Measurements from ENCODE around the gene BTBD2. TPM values are rescaled to one million over a fixed set of nuclear protein-coding genes. Genes with fewer than 3 reads are reported as not detected.

Gene BTBD2
- total RNA-seq, 1 experiment from 2014 or later, result 110 TPM

DNA sequence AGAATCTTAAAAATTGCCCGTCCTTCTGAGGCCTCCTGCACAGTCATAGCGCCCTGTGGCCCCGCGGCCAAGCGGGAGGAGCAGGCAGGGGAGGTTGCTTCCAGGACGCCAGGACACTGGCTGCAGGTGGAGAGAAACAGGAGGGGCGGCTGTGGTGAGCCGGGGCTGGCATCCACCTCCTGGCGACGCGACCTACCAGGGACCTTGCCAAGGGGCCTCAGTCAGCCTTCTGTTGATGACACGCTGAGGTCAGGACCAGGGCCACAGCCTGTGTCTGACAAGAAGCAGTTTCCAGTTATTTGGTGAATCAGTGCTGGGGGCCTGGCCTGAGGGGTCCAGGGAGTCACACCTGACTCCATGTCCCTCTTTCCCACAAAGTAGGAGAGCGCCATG lies 48.9 kb upstream of the BTBD2 start:
- Histone ChIP-seq H2BK5ac (ENCODE audit: insufficient read length, low read length) (no peak overlapping the region), H3K18ac (ENCODE audit: insufficient read length, low read depth, low read length) (no peak overlapping the region), H3K4me2 (ENCODE audit: insufficient read depth, insufficient read length, low read length) (no peak overlapping the region), H3K4me1 (ENCODE audit: insufficient read depth, low read length) (no peaks in the 10 kb centered on the region), H3K23ac (ENCODE audit: insufficient read length, low read depth, low read length) (no peak overlapping the region), H3K79me1 (ENCODE audit: insufficient read depth, low read depth, low read length, poor library complexity, severe bottlenecking) (no peaks in the 10 kb centered on the region), H3K23me2 (ENCODE audit: insufficient read length, low read depth, low read length, poor library complexity, severe bottlenecking) (peaks cover 10% of the 10 kb centered on the region), H3K79me2 (ENCODE audit: insufficient read depth, low read length) (no peaks in the 10 kb centered on the region), H4K8ac (replicated peaks; ENCODE audit: insufficient read length, low read depth, low read length) (no peak overlapping the region), H2BK120ac (ENCODE audit: low read depth, low read length, poor library complexity, severe bottlenecking) (no peak overlapping the region), H2AFZ (ENCODE audit: low read length) (no peak overlapping the region), H3K27ac (ENCODE audit: insufficient read length, low read depth, low read length) (no peak overlapping the region), H3K4ac (ENCODE audit: low read depth, low read length) (no peak overlapping the region), H3T11ph (ENCODE audit: low read length) (no peak overlapping the region), H2BK12ac (ENCODE audit: insufficient read length, low read depth, low read length) (no peak overlapping the region), H4K5ac (ENCODE audit: insufficient read length, low read depth, low read length) (no peak overlapping the region), H2BK20ac (ENCODE audit: low read depth, low read length, poor library complexity, severe bottlenecking) (no peak overlapping the region), H3K9ac (ENCODE audit: extremely low read depth, insufficient read length, low read length) (no peak overlapping the region), H3K27me3 (ENCODE audit: insufficient read depth, low read length) (no peaks in the 10 kb centered on the region), H2BK15ac (ENCODE audit: low read depth, low read length) (no peak overlapping the region), H2AK5ac (ENCODE audit: insufficient read length, low read length) (no peak overlapping the region), H4K91ac (ENCODE audit: insufficient read length, low read depth, low read length) (no peak overlapping the region), H4K20me1 (ENCODE audit: control insufficient read depth, insufficient read depth, insufficient read length) (no peaks in the 10 kb centered on the region), H3K56ac (ENCODE audit: insufficient read length, low read depth, low read length) (no peak overlapping the region), H3K14ac (ENCODE audit: insufficient read depth, low read length) (no peak overlapping the region), H3K9me3 (ENCODE audit: control insufficient read depth, low read depth, low read length) (no peaks in the 10 kb centered on the region)
- TF ChIP-seq, protein P1, sequence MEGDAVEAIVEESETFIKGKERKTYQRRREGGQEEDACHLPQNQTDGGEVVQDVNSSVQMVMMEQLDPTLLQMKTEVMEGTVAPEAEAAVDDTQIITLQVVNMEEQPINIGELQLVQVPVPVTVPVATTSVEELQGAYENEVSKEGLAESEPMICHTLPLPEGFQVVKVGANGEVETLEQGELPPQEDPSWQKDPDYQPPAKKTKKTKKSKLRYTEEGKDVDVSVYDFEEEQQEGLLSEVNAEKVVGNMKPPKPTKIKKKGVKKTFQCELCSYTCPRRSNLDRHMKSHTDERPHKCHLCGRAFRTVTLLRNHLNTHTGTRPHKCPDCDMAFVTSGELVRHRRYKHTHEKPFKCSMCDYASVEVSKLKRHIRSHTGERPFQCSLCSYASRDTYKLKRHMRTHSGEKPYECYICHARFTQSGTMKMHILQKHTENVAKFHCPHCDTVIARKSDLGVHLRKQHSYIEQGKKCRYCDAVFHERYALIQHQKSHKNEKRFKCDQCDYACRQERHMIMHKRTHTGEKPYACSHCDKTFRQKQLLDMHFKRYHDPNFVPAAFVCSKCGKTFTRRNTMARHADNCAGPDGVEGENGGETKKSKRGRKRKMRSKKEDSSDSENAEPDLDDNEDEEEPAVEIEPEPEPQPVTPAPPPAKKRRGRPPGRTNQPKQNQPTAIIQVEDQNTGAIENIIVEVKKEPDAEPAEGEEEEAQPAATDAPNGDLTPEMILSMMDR (conservative IDR thresholded peaks at IDR 0.05), result no peak
- H3K4me3 Mint-ChIP-seq, result no peak overlapping the region
- no CpG with 5 or more reads among the region's 13 CpGs for WGBS (ENCODE audit: extremely low coverage, insufficient read length, low lambda C conversion rate)
- no peaks in the 10 kb centered on the region; a peak in 1 of 5 replicates for H3K9me3 Mint-ChIP-seq
- peaks cover 18 to 20% of the 10 kb centered on the region in 2 experiments for H3K4me1 Mint-ChIP-seq
- DNase-seq, result no peak
- H3K36me3 Mint-ChIP-seq (ENCODE audit: insufficient read depth in 1 of 3, low read depth in 3 of 3), result no peaks in the 10 kb centered on the region
- H3K27ac Mint-ChIP-seq, result peak overlapping the region in 1 of 3 experiments; percentile 63; a peak in 1 of 7 replicates
- no peaks in the 10 kb centered on the region for H3K27me3 Mint-ChIP-seq (ENCODE audit: low read depth)
